HG03064 (cell line): ENCODE results near the gene GAS2L2.
"Not testable (repeated sequence)": the region's sequence is repeated elsewhere in the genome, so short reads cannot be mapped to it uniquely, and the experiment has no call there.

Source experiments
- ATAC-seq: cut with Tn5 transposase; IDR thresholded peaks from one replicate; pipeline ENCODE4 v1.9.1; 2021; ENCODE audit warnings: low read depth; ENCODE audit not compliant: unreplicated experiment

The GAS2L2 gene

GRCh38 chr17:35773679-35774425 lies 20.8 kb upstream of the GAS2L2 start:
- ATAC-seq, result no peak

DNA sequence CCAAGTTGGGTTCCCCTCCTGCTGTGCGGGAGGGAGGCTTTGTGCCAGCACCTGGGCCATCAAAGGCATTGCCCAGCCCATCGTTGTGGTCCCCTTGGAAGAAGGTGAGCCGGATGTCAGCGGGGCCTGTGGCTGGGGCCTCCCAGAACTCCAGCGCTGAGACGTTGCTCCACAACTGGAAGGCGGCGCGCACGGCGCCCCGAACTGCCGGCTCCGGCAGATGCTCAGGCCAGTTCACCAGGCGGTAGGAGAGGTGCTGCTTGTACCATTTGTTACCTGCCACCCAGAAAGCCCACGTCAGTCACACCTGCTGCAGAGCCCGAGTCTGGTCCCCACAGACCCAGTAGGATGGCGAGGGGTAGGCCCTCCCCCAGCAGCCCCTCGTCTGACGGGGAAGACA lies 20.1 kb upstream of the GAS2L2 start:
- no peak for ATAC-seq

DNA sequence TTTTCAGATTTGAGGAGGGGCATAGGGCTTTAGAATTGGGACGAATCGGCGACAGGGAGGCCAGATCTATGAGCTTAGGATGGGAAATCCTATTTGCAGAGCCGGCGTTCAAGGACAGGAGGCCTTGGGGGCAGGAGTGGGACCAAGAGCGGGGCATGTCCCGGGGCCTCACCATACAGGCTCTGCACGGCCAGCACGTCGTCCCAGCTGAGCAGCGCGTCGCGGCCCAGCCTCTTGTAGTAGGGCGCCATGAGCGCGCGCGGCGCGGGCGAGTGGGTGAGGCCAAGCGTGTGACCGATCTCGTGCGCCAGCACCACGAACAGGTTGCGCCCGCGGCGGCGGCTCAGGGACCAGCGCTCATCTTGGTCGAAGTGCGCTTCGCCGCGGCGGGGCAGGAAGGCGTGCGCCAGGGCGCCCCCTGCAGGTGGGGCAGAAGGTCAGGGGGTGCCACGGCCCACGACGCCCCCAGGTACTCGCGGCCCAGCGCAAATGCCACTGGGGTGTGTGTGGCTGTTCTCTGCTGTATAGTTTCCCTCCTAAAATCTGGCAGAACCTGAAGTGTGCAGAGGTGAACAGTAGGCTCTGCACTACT lies 17.0 kb upstream of the GAS2L2 start:
- ATAC-seq, result no peak

DNA sequence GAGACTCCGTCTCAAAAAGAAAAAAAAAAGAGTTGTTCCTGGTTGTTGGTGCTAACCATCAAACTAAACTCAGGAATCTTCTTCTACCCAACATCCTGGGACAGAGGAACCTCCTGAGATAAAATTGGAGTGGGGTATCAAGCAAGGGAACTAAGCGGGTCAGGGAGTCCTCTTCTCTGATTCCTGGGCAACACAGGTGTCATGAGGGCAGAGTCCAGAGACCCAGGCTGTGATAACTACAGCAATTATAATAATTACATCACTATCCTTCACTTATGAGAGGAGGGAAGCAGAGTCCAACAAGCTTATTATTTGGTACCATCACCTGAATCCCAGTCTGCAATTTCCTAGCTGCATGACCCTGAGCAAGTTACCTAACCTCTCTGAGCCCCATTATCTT lies 15.8 kb upstream of the GAS2L2 start:
- no peak for ATAC-seq

- ATAC-seq, result no peak
Observed at GRCh38 chr17:35766903-35767510, 14.0 kb upstream of the GAS2L2 start.

GRCh38 chr17:35766489-35766877 lies 13.4 kb upstream of the GAS2L2 start:
- no peak for ATAC-seq

DNA sequence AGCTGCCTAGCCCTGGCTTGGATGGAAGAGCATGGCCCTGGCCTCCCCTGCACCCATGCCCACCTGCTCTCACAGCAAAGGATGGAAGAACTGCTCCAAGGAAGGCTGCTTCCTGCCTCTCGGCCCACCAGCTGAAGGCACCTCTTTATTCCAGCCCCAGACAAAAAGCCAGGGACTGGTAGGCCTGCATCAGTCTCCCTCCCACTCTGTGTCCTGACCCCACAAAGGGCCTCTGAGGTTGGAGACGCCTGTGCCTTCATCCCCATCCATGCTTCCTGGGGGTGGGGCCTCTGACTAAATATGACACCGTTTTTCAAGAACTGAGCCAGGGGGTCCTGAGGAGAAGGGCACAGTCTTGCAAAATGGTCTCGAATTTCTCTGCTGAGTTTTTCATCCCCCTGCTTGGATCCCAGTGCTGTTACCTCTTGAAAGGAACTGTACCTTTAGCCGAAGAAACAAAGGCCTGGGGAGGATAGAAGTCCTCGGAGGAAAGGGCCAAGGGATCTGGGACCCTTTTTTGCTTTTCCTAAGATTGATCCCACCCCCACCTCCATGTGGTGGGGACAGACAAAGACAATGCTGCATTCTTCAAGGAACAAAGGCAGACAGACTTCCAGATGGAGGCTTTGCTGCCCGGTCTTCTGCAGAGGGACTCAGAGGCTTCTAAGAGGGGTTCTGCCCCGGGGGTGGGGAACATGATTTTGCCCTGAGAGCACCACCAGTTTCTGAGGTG lies 12.9 kb upstream of the GAS2L2 start:
- ATAC-seq, result no peak

DNA sequence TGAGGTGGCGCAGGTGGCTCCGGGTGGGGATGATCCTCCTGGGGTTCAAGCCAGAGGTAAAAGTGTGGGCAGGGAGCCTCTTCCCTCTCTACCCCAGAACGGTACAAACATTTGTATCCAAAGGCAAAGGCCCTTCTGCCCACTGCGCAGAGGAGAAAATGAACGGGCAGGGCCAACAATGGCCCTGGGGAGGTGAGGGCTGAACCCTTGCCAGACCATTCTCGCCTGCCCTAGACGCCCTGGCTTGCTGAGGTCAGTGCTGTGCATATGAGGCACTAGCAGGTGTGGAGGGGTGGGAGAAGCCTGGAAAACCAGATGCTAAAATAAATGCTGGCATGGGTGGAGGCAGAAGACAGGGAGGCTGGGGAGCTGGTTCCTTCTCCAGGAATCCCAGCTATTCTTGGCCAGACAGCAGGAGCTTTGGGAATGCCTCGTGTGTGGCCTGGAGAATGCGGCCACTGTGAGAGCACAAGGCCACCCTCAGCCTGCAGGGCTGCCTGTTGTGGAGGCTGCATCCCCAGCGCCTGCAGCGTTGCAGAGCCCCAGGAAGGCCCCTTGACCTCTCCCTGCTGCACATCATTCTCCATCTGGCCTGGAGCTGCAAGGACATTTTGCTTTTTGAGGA lies 12.2 kb upstream of the GAS2L2 start:
- no peak for ATAC-seq

- ATAC-seq, result peak; percentile 83
Observed at GRCh38 chr17:35764123-35764991, 11.3 kb upstream of the GAS2L2 start.

DNA sequence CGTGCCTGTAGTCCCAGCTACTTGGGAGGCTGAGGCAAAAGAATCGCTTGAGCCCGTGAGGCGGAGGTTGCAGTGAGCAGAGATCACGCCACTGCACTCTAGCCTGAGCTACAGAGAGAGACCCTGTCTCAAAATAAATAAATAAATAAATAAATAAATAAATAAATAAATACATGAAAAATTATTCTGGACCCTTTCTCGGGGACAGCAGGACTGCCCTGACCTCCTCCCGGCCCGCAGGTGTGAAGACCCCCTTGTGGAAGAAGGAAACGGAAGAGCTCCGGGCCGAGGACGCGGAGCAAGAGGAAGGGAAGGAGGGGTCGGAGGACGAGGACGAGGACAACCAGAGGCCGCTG lies 10.7 kb upstream of the GAS2L2 start:
- no peak for ATAC-seq

- ATAC-seq, result no peak
Observed at GRCh38 chr17:35761601-35762000, 8.6 kb upstream of the GAS2L2 start.

GRCh38 chr17:35760587-35760986 lies 7.5 kb upstream of the GAS2L2 start, which contains the start of gene C17orf50:
Gene C17orf50 (plus strand): TSS chr17:35760887. CDS start chr17:35760942, 55 bp downstream.
- no peak for ATAC-seq

GRCh38 chr17:35757243-35757642 lies 4.2 kb upstream of the GAS2L2 start:
- no peak for ATAC-seq

DNA sequence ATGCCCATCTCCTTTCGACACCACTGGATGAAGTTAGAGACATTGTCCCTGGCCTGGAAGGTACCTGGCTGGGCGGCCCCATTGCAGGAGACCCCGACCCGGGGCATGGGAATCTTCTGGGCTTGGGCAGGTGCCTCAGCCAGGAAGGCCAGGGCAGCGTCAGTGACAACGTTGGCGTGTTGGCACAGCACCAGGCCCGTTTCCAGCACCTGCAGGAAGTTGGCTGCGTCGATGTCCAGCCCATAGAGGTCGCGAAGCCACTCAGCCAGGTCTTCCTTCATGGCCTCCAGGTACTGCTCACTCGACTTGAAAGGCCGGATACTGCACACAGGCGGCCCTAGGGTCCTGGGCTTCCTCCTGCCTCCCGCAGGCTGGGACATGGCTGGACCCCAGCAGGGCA lies 568 bp downstream of the GAS2L2 start:
- ATAC-seq, result no peak

DNA sequence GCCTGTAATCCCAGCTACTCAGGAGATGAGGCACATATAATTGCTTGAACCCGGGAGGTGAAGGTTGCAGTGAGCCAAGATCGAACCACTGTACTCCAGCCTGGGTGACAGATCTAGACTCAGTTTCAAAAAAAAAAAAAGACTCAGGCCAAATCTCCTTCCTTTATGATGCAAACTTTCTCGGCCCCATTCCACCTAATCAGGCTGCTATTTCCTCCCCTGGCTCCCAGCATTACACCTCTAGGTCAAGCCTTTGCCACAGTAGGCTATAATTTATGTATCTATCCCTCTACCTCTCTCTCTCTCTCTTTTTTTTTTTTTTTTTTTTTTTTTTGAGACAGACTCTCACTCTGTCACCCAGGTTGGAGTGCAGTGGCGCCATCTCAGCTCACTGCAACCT lies 1.5 kb downstream of the GAS2L2 start:
- ATAC-seq, result not testable (repeated sequence)

GRCh38 chr17:35750526-35751395 lies 2.3 kb downstream of the GAS2L2 start:
- ATAC-seq, result no peak

DNA sequence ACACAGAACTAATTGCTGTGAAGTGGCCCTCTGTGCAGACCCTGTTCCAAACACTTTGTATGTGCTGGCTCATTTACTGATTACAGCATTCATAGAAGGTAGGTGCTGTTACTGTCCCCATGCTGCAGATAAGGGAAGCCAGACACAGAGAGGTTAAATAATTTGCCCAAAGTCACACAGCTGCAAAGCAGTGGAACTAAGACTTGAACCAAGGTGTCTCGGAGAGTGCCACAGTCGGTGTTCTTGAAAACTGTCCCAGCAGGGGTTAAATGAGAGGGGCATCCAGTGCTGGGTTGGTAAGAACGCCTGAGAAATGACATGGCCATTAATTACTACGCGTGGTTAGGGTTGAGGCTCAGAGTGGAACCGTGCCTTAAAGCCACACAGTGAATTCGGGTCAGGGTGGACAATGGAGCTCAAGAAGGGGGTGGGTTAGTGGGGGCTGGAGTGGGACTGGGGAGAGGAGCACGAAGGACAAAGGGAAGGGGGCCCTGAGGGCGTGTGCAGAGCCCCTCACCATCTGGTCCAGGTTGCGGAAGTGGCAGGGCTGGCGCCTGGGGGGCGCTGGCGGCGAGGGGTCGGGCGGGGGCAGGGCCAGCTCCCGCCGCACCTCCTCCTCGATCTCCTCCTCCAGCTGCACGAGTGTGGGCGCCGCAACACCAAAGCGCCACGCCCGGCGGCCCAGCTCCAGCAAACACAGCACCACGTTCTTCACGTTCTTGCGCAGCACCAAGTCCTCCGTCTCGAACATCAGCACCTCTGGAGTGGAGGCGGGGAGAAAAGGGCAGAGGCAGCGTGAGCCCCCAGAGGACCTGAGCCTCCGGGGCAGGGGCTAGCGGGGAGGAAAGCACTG lies 3.3 kb downstream of the GAS2L2 start:
- ATAC-seq, result no peak

- no peak for ATAC-seq
Observed at GRCh38 chr17:35748979-35749378, 4.1 kb downstream of the GAS2L2 start.
